ENCODE data around the gene RASD1.

- no peak for TF ChIP-seq CTCF (IDR thresholded peaks at IDR 0.05; ENCODE audit: low read depth, low read length, poor library complexity, severe bottlenecking)
- no peak for TF ChIP-seq EZH2phosphoT487 (IDR thresholded peaks at IDR 0.05; ENCODE audit: borderline replicate concordance, low read length)
These were observed 24.5 kb upstream of the RASD1 start for GRCh38 chr17:17520599-17521232.
